GM21367 (cell line): ENCODE measurements around the gene ATXN1.

Source experiments
- ATAC-seq: cut with Tn5 transposase; IDR thresholded peaks from one replicate; pipeline ENCODE4 v1.9.1; 2021; ENCODE audit not compliant: unreplicated experiment

Gene ATXN1

DNA sequence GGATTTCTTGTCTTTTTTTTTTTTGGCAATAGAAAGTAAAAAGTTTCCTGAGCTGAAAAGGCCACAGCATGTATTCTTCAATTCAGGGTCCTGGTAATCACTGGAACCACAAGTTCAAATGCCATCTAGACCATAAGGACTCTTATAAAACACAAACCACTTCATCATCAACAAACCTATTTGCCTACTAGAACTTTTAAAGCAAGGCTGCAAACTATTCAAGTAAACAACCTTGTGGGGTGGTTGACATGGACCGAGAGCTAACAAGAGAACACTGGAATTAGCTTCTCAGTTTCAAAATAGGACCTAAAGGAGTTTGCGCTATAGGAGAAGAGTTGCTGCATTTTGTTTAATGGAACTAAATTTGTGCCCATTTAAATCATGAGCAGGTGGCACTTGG, 215.9 kb downstream of the ATXN1 start:
- ATAC-seq, result no peak

DNA sequence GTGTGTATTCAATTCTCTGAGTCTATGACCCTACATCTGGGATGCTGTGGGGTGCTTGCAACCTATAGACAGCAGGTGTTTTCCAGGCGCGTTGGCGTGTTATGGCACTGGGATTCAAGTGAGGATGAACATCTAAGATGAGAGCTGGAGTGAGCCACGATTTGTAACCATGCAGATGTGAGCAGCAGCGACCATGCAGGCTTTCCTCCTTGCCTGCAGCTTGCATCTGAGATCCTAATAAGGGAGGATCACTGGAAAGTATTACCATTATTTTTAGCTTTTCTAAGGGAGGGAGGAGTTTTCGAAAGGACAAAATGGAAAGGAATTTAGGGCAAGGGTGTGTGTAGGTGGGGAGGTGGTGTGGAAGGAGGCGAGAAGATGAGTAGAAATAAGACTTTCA, 216.7 kb downstream of the ATXN1 start:
- no peak for ATAC-seq

DNA sequence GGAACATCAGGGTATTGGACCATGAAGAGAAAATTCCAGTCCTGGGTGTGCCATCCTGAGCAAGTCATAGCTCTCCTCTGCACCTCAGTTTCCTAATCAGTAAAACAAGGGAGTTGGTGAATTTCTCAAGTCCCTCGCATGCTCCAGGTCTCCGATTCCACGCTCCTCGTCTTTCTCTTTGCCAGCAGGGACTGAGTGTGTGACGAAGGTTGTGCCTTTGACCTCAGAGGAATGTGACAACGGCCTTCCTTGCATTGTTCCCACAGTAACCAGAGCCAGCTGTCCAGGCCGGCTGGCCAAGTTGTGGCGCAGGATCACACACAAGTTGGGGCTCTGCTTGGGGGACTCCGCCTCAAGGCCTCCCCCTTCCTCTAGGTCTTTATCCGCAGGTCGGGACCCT, 217.3 kb downstream of the ATXN1 start:
- no peak for ATAC-seq

DNA sequence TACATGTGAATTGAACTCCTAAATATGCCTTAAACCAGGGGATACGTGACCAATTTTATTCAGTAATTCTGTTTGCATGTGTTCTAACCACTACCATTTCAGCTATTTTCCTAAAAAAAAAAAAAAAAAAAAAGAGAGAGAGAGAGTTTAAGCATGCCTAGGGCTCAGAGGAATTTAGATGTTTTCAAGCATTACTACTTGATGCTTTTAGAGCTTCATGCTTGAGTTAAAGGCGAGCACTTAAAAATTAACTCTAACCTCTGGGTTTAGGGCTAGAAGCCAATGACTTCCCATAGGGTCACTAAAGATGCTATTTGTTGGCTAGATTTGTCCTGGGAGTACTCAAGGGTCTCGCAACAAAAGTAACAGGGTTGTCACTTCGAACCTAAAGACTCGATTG, 217.7 kb downstream of the ATXN1 start:
- ATAC-seq, result no peak

DNA sequence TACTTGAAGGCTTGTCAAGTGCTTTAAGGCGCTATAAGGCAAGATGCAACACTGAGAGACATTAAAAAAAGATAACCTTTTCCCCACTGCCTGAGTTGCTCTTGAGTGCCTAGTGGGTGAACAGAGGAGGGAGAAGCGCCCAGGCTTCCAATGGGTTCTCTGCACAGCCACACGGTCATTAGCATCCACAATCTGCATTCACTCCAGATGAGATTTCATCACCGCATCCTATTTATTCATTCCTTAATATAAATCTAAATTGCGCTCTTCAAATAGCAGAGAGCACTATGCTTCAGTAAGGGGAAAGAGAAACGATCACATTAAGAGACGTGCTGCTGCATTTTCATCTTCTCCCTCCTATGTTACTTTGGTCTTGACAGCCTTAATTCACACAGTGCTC, 219.2 kb downstream of the ATXN1 start:
- no peak for ATAC-seq

DNA sequence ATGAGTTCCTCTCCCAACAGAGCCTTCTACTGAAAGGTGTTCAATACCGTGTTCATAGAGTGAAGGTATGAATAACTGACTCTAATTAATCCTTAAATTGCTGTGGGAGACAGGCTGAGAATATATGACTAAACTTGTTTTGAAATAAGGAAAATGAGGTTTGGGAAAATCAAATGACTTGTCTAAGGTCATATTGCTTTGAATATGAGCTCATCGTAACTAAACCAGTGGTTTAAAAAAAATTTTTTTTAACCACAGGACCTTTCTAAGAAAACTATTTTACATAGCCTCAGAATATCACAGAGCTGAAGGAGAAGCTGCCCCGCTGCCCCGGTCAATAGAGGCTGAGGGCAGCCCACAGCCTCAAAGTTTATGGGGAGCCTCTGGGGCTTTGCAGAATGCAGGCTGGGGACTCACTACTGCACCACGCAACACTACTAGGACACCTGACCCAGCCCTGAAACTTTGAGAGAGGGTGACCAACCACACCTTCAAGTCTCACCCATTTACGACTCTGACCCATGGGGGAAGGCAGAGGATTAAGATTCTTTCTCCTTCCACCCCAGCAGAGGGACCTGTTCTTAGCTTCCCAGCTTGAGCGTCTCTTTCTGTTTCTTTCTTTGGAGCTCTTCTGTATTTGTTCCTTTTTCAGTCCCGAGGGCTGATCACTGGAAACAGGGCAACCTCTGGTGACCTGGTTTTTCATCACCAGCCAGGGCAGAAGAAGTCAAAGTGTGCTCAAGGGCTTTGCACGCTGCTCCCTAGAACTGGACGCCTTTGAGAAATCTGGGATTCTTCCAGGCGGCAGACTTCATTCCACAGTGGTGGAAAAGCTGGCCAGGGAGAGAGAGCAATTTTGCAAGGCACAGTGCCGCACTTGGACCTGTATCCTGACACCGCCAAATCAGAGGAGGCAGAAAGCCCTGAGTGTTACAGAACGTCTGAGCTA, 220.2 kb downstream of the ATXN1 start:
- peak; percentile 54 for ATAC-seq

DNA sequence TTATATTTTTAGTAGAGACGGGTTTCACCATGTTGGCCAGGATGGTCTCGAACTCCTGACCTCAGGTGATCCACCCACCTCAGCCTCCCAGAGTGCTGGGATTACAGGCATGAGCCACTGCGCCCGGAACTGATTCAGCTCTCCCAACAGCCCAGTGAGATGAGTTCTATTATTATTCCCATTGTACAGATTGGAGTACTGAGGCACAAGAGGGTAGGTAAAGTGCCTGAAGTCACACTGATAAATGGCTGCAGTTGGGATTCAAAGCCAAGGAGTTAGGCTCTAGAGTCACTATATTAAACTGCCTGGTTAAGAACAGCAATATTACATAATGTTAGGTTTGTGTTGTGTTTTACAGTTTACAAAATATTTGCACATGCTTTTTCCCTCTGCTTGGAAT, 220.9 kb downstream of the ATXN1 start:
- ATAC-seq, result peak; percentile 13

DNA sequence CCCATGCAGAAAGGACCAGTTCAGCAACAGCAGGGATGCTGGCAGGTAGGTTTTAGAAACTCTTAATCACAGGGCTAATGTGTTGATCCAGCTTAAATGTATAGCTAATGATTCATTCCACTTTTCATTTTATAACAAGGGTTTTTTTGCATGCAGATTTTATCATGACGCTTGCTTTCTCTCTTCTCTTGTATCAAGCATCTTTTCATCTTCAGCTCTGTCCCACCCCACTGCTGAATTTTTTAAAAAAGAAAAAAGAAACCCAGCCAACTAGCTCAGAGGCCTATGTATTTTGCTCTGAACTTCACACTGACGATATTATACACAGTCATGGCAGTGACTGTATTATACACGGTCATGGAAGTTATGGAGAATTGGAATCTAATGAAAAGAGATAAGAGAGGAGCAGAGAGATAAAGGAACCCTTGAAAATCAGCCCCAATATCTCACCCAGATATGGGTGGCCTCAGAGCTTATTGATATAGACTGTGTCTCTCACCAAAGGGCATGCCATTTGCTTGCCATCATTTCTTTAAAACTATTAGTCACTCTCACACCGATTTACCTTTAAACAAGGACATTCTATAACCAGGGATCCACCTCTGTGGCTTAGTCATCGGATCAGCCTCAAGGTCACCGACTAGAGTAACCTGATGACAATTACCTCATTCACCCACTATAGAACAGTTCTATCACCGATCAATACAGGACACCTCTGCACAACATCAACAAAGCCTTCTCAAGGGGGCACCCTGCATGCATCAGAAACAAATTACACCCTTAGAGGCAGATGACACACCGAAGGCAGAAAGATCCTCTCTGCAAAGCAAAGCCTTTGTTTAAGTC, 222.0 kb downstream of the ATXN1 start:
- ATAC-seq, result no peak

DNA sequence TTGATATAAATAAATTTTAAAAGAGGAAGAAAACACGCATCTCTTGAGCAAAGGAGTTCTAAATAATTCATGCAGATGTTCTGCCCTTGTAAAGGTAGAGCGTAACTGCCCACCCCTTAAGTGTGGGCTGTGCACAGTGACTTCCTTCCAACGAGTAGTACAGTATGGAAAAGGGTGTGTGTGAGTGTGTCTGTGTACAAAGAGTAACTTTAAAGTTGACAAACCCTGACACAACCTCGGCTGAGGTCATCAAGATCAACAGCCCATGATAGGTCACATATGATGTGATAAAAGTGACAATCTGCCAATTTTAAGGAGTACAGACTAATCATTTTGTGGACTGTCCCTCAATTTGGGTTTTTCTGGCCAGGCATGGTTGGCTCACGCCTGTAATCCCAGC, 225.7 kb downstream of the ATXN1 start:
- no peak for ATAC-seq

DNA sequence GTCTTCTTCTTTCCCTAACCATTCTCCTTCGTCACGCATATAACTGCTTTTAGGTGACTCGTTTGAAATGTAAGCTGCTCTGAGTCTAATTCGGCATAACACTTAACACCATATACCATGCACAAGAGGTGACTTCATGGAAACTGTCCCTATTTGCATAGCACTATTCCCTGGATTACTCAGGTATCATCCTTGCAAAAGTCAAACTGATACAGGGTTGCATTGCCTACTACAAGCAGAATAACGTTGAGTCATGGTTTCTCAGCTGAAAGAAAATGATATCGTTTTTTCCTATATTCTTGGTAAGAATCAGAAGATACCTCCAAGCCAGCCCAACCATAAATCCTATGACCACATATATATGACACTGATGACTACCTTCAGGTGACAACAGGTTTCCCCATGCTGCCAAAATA, 227.5 kb downstream of the ATXN1 start:
- ATAC-seq, result no peak

DNA sequence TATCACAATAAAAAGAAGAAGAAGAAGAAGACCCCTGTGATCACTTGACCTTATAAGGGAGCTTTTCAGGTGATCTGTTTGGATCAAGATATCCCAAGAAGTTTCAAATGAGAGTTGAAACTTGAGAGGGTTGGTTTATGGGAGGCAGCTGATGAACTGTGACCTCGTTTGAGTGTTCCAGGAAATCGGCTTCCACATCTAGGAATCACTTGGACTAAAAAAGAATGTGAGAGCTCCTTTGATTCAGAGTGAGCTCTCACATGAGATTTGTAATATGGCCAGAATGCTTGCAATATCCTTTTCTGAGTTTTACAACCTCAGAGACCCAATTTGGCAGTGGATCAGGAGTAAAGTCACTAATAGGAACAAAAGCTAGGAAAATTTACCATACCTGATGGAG, 228.1 kb downstream of the ATXN1 start:
- ATAC-seq, result no peak

DNA sequence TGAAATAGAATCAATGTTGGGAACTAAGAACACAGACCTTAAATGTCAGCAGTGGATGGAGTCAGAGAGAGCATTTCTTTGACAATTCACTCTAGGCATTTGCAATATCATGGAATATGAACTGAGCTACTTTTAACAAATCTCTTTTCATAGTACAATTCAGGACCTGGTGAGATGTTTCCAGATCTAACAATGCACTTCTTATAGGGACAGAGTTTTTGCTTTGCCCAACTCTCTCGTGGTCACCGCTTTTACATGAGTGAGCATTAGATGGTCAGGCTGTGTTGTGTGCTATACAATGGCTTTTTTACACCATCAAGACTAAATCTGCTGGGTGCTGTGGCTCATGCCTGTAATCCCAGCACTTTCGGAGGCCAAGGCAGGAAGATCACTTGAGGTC, 233.6 kb downstream of the ATXN1 start:
- ATAC-seq, result no peak

DNA sequence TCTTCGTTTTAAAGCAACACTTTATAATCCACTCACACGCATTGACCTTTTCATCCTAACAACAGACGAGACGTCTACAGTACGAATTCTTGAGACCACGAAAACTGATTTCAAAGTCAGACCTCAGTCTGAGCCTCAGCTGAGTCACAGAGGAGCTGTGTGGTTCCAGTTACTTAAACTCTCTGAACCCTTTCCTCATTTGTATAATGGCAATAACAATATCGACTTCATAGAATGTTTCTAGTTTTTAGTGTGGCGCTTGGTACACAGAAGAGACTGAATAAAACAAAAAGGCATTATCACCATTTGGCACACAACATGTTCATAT, 236.9 kb downstream of the ATXN1 start:
- ATAC-seq, result no peak

DNA sequence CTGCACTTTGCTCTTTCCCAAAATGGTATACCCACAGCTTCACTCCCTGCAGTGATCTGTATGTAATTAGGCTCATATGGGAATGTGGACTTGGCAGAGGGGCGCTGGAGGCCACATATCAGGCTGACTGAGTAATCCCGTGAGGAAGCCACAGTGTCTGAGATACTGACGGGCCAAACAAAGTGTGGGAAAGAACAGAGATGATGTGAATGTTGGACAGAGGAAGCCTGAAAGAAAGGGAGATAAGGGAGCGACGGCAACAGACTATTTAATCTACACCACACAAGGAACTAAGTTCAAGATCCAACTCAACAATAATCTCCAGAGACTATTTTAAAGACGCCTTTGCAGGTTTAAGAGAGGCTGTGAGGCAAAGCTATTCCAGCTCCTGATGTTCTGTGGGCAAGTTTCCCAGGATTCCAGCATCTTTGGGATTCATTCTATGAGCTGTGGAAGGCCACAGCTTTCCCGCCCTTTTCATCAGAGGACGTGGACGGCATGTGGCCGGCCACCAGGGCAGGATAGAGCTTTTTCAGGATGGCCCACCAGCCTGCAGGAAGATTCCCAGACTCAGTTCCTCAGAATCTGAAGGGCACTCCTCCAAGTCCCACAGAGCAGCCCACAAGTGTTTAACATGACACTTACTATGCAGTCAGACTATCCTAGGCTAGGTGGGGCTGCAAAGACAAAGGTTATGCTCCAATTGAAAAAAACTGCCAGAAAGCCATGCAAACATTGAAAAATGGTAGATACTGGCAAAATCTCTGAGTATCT, 237.5 kb downstream of the ATXN1 start:
- no peak for ATAC-seq

DNA sequence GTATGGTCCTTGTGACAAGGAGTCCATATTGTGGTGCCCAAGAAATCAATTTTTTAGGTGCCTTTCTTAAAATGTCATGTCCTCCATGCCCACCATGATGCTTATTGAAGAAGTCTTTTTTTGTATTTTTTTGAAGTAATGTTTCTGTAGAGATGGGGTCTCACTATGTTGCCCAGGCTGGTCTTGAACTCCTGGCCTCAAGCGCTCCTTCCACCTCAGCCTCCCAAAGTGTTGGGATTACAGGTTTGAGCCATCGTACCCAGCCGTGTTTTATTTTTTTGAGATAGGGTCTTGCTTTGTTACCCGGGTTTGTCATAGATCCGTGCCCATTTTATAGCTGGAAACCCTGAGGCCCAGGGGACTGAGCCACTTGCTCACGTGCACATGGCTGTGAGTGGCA, 238.3 kb downstream of the ATXN1 start:
- ATAC-seq, result no peak

DNA sequence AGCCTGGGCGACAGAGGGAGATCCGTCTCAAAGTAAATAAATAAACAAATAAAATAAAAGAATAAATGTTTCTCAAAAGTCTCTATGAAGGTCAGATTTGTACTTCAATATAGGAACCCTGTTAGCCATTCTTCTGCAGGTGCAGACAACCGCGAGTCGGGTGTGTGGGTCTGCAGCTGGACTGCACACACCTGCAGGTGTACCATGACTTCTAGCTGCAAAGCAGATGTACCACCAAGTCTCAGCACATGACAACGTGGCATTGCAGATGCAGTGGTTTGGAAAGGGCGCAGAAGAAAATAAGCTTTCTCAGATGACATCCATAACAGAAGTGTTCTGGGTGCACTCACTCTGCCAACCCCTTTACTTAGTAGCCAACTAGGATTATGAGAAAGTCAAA, 239.7 kb downstream of the ATXN1 start:
- ATAC-seq, result no peak

DNA sequence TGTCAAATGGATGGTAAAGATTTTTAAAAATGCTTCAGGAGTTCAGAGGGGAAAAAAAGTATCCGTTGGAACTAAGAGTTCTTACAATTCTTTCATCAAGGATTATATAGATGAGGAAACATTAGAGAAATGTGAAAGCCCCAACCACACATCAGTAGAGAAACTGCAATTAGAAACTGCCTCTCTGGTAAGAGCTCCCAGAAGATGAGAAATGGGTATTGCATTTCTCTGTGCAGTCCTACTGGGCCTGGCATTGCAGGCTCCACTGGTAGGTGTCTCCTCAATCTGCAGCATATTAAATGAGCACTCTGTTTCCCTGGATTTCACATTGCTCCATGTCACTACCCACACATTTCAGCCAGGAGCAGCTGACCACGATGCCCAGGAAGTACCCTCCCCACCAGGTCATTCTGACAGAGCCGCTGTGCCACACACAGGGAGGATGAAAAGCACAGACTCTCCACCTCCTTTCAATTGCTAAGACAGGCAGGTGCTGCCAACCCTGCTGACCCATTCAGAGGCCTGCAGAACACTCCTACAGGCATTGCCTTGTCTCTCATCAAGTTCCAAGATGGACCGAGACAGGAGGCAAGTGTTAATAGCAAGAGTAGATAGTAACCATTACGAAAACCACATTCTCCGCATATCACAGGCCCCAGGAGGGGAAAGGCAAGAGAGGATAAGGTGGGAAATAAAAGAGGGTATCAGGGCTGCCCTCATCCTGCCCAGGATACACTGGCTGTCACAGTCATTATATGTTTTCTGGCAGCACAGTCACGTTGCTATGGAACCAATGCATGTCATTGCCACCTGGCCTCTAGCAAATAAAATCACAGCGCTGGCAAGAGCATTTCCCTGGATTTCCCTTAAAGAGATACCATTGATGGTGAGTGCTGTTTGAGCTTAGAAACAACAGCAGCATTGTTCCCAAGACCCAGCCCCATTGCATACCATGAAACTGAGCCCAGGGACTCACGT, 241.7 kb downstream of the ATXN1 start:
- ATAC-seq, result no peak

DNA sequence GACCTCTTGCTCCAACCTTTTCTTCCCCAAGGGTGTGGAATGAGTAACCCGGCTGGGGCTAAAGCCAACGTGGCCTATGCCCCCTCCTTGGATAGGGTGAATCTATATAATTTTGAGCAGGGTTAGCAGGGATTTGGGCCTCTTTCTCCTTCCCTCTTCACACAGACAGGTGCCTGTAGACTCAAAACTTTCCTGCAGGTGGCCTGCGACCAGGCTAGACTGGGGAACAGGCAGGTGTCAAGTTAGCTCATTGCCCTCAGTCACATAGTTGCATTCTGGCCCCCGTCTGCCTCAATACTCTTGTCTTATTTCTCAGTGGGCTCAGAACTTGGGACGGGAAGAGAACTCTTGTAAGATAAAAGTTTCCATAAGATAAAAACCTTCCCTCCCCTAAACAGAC, 243.0 kb downstream of the ATXN1 start:
- ATAC-seq, result no peak

DNA sequence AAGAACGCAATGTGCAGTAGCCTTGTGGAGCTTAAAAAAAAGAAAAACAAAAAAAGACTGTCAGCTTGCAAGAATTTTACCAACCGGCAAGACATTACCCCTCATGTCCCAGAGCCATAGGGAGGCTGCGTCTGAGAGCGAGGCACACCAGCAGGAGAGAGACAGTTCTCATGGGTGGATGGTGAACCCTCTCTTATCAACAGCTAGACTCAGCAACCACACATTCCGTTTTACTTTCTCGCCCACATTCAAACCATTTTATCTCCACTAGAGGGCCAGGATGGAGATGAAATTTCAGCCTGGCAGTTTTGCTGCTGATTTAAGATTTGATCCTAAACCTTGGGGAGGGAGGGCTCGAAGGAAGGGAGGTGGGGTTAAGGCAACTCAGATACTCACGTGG, 247.0 kb downstream of the ATXN1 start:
- ATAC-seq, result no peak

DNA sequence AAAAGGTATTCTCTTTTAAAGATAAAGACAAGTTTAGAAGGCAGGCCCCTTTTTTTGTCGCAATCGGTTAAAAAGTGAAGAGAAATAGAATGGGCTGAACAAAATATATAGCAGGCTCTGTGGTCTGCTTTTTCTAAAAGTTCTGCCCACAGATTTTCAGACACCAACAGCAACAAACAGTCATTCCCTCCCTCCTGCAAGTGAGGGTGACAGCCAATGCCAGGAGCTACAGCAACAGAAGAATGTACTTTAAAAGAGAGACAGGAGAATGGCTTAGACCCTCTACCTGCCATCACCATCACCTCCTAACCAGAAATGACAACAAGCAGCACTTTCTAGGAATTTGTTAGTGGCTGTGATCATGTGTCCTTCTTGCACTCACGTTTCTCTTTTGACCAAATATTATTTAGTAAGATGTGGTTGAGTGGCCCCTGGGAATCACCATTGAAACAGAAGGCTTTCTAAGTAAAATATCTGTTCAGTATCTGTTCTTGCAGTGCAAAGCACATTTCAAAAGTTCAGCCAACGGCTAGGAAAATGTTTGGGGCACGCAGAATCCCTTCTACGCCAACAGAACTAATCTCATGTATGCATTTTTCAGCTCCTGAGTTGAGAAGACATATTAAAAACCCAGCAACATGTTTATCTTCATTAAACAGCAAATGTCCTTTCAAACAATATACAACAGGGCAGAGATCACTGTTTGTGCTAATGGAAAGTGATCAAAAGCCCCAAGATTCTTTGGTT, 248.5 kb downstream of the ATXN1 start:
- no peak for ATAC-seq
